HepG2 (cell line): ENCODE data around the gene C2. TPM values are rescaled to one million over a fixed set of nuclear protein-coding genes. Genes with fewer than 3 reads are reported as not detected.
A peak's percentile ranks its signal among the peaks of the same experiment; 100 is the strongest.

Experiments used
- ATF5 ChIP-seq: sonication (generic); formaldehyde crosslinking; IDR thresholded peaks from 2 replicates; pipeline ENCODE4 v1.4.0; 2020; ENCODE audit warnings: mild to moderate bottlenecking, low read depth, missing genetic modification reagents
- DNMT1 ChIP-seq: sonication (generic); formaldehyde crosslinking; IDR thresholded peaks from 2 replicates; pipeline ENCODE4 v1.5.1; 2020; ENCODE audit warnings: mild to moderate bottlenecking, missing genetic modification reagents
- ESRRA ChIP-seq: sonication (generic); formaldehyde crosslinking; IDR thresholded peaks from 2 replicates; pipeline ENCODE4 v1.5.1; 2020; ENCODE audit warnings: mild to moderate bottlenecking, low read depth, missing genetic modification reagents
- NFRKB ChIP-seq: fragments of 450-650 bp; IDR thresholded peaks from 2 replicates; pipeline ENCODE4 v1.6.1; 2017
- RNF219 ChIP-seq: sonication (generic); formaldehyde crosslinking; IDR thresholded peaks from 2 replicates; pipeline ENCODE4 v1.5.0; 2020; ENCODE audit warnings: mild to moderate bottlenecking, missing genetic modification reagents
- XBP1 ChIP-seq: sonication (generic); formaldehyde crosslinking; IDR thresholded peaks from 2 replicates; pipeline ENCODE4 v1.5.0; 2020; ENCODE audit warnings: missing genetic modification reagents
- ZKSCAN8 ChIP-seq: IDR thresholded peaks from 2 replicates; pipeline ENCODE4 v1.6.1; 2016; ENCODE audit warnings: borderline replicate concordance, missing genetic modification reagents, missing compliant biosample characterization
- ZNF101 ChIP-seq: sonication (generic); formaldehyde crosslinking; IDR thresholded peaks from 2 replicates; pipeline ENCODE4 v1.4.0; 2020; ENCODE audit warnings: mild to moderate bottlenecking, low read depth, missing genetic modification reagents, borderline replicate concordance
- ZNF263 ChIP-seq: sonication (generic); formaldehyde crosslinking; IDR thresholded peaks from 2 replicates; pipeline ENCODE4 v1.4.0; 2020; ENCODE audit warnings: missing genetic modification reagents
- ZNF282 ChIP-seq: fragments of 450-650 bp; IDR thresholded peaks from 2 replicates; pipeline ENCODE4 v1.6.1; 2018; ENCODE audit not compliant: partially characterized antibody
- ZNF383 ChIP-seq: sonication (generic); formaldehyde crosslinking; IDR thresholded peaks from 2 replicates; pipeline ENCODE4 v1.4.0; 2020; ENCODE audit warnings: missing genetic modification reagents, mild to moderate bottlenecking, borderline replicate concordance
- ZNF691 ChIP-seq: sonication (generic); formaldehyde crosslinking; IDR thresholded peaks from 2 replicates; pipeline ENCODE4 v1.4.0; 2020; ENCODE audit warnings: missing genetic modification reagents, low read depth, mild to moderate bottlenecking, borderline replicate concordance
- polyA plus RNA-seq, 8 experiments: library from polyadenylated mRNA; depleted of rRNA in 3 of 8; stranded (reverse) in 7 of 8; unstranded in 1 of 8; fragments of >200 nt; fragmentation: Illumina TruSeq in 4 of 8; extraction: Trizol in 4 of 8; gene quantifications; 2 replicates each; pipeline versions ENCODE4 v1.2.1 to v1.2.3, GENCODE V29; 2011 to 2016; ENCODE audit warnings: low read depth in 4 of 8, missing spikeins in 1 of 8, mixed read lengths in 1 of 8; ENCODE audit not compliant: insufficient read depth in 1 of 8
- total RNA-seq, 5 experiments: library from RNA; depleted of rRNA; stranded (reverse); fragments of >200 nt; fragmentation: Illumina TruSeq; extraction: Trizol; gene quantifications; 2 replicates each; pipeline ENCODE4 v1.2.3, GENCODE V29; 2016; ENCODE audit warnings: low read depth in 1 of 5
- TF ChIP-seq, protein P1 (sequence below): sonication (generic); formaldehyde crosslinking; IDR thresholded peaks from 2 replicates; pipeline ENCODE4 v1.8.0; 2022; ENCODE audit warnings: mild to moderate bottlenecking, missing genetic modification reagents, moderate library complexity
- TF ChIP-seq, protein P2 (sequence below): sonication (generic); formaldehyde crosslinking; IDR thresholded peaks from 2 replicates; pipeline ENCODE4 v1.8.0; 2023; ENCODE audit warnings: mild to moderate bottlenecking, missing genetic modification reagents
- TF ChIP-seq, protein P3 (sequence below): sonication (generic); formaldehyde crosslinking; IDR thresholded peaks from 2 replicates; pipeline ENCODE4 v1.5.1; 2020; ENCODE audit warnings: mild to moderate bottlenecking, missing genetic modification reagents, borderline replicate concordance
- TF ChIP-seq, protein P4 (sequence below): IDR thresholded peaks from 2 replicates; pipeline ENCODE4 v1.6.1; 2016; ENCODE audit warnings: low read depth

Gene C2
- total and polyA plus RNA-seq, 2 of the 13 experiments (the other 11 are each of a cell fraction or from before 2014, with no cell fraction given), result 165 to 307 TPM

GRCh38 chr6:31940256-31940664 lies 12.7 kb downstream of the C2 start (continued):
- TF ChIP-seq, protein P1, sequence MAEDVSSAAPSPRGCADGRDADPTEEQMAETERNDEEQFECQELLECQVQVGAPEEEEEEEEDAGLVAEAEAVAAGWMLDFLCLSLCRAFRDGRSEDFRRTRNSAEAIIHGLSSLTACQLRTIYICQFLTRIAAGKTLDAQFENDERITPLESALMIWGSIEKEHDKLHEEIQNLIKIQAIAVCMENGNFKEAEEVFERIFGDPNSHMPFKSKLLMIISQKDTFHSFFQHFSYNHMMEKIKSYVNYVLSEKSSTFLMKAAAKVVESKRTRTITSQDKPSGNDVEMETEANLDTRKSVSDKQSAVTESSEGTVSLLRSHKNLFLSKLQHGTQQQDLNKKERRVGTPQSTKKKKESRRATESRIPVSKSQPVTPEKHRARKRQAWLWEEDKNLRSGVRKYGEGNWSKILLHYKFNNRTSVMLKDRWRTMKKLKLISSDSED (CRISPR knock-in tag), result no peak
- TF ChIP-seq, protein P2, sequence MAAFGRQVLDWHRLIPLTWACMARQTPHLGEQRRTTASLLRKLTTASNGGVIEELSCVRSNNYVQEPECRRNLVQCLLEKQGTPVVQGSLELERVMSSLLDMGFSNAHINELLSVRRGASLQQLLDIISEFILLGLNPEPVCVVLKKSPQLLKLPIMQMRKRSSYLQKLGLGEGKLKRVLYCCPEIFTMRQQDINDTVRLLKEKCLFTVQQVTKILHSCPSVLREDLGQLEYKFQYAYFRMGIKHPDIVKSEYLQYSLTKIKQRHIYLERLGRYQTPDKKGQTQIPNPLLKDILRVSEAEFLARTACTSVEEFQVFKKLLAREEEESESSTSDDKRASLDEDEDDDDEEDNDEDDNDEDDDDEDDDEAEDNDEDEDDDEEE (CRISPR knock-in tag), result no peak
- TF ChIP-seq XBP1 (CRISPR knock-in tag) (no peak), RNF219 (CRISPR knock-in tag) (no peak), ZNF282 (no peak), ZKSCAN8 (CRISPR knock-in tag) (no peak), NFRKB (no peak), ZNF101 (CRISPR knock-in tag) (no peak), ZNF691 (CRISPR knock-in tag) (no peak; the same call in 1 of the 2 replicates), ZNF263 (CRISPR knock-in tag) (no peak), DNMT1 (CRISPR knock-in tag) (no peak), ZNF383 (CRISPR knock-in tag) (no peak), ATF5 (CRISPR knock-in tag) (0 out of 2 replicates have a peak, but pooled peaks have one; percentile 37), ESRRA (CRISPR knock-in tag) (no peak)
- TF ChIP-seq, protein P3, sequence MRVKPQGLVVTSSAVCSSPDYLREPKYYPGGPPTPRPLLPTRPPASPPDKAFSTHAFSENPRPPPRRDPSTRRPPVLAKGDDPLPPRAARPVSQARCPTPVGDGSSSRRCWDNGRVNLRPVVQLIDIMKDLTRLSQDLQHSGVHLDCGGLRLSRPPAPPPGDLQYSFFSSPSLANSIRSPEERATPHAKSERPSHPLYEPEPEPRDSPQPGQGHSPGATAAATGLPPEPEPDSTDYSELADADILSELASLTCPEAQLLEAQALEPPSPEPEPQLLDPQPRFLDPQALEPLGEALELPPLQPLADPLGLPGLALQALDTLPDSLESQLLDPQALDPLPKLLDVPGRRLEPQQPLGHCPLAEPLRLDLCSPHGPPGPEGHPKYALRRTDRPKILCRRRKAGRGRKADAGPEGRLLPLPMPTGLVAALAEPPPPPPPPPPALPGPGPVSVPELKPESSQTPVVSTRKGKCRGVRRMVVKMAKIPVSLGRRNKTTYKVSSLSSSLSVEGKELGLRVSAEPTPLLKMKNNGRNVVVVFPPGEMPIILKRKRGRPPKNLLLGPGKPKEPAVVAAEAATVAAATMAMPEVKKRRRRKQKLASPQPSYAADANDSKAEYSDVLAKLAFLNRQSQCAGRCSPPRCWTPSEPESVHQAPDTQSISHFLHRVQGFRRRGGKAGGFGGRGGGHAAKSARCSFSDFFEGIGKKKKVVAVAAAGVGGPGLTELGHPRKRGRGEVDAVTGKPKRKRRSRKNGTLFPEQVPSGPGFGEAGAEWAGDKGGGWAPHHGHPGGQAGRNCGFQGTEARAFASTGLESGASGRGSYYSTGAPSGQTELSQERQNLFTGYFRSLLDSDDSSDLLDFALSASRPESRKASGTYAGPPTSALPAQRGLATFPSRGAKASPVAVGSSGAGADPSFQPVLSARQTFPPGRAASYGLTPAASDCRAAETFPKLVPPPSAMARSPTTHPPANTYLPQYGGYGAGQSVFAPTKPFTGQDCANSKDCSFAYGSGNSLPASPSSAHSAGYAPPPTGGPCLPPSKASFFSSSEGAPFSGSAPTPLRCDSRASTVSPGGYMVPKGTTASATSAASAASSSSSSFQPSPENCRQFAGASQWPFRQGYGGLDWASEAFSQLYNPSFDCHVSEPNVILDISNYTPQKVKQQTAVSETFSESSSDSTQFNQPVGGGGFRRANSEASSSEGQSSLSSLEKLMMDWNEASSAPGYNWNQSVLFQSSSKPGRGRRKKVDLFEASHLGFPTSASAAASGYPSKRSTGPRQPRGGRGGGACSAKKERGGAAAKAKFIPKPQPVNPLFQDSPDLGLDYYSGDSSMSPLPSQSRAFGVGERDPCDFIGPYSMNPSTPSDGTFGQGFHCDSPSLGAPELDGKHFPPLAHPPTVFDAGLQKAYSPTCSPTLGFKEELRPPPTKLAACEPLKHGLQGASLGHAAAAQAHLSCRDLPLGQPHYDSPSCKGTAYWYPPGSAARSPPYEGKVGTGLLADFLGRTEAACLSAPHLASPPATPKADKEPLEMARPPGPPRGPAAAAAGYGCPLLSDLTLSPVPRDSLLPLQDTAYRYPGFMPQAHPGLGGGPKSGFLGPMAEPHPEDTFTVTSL (CRISPR knock-in tag), result peak; percentile 50; the same call in 1 of the 2 replicates
- TF ChIP-seq, protein P4, sequence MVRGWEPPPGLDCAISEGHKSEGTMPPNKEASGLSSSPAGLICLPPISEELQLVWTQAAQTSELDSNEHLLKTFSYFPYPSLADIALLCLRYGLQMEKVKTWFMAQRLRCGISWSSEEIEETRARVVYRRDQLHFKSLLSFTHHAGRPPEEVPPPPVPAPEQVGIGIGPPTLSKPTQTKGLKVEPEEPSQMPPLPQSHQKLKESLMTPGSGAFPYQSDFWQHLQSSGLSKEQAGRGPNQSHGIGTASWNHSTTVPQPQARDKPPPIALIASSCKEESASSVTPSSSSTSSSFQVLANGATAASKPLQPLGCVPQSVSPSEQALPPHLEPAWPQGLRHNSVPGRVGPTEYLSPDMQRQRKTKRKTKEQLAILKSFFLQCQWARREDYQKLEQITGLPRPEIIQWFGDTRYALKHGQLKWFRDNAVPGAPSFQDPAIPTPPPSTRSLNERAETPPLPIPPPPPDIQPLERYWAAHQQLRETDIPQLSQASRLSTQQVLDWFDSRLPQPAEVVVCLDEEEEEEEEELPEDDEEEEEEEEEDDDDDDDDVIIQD (CRISPR knock-in tag), result no peak
